Myocyte (in vitro differentiated cells): ENCODE results near the gene SLC37A1. TPM values are rescaled to one million over a fixed set of nuclear protein-coding genes. Genes with fewer than 3 reads are reported as not detected.
"Not testable (repeated sequence)": the region's sequence is repeated elsewhere in the genome, so short reads cannot be mapped to it uniquely, and the experiment has no call there.

ENCODE experiments used
- DNase-seq: peaks from one replicate; pipeline ENCODE4 v3.0.0-alpha.2; 2012; ENCODE audit warnings: low read depth
- polyA plus RNA-seq: library from polyadenylated mRNA; unstranded; fragments of >200 nt; gene quantifications from one replicate; pipeline ENCODE4 v1.2.1, GENCODE V29; 2012; ENCODE audit warnings: missing spikeins
- total RNA-seq: library from RNA; depleted of rRNA; stranded (reverse); fragments of >200 nt; gene quantifications from 2 replicates; pipeline ENCODE4 v1.2.3, GENCODE V29; 2014

Gene SLC37A1
- total RNA-seq, result not detected in 2 replicates
- polyA plus RNA-seq, result 0.03 TPM

- DNase-seq, result no peak
These were observed at the start of gene SLC37A1 for GRCh38 chr21:42513151-42513984. TSS of gene SLC37A1 (plus strand) at chr21:42513852. CDS start at chr21:42518455, 4,603 bp downstream.

GRCh38 chr21:42463861-42464515 is 49.7 kb upstream of the SLC37A1 start:
- DNase-seq, result peak; percentile 32

GRCh38 chr21:42465008-42465802 is 48.4 kb upstream of the SLC37A1 start:
- DNase-seq, result peak; percentile 30

GRCh38 chr21:42465803-42466127 is 47.9 kb upstream of the SLC37A1 start:
- no peak for DNase-seq

- DNase-seq, result no peak
These were observed 47.0 kb upstream of the SLC37A1 start for GRCh38 chr21:42466700-42467099.

GRCh38 chr21:42467140-42467983 is 46.3 kb upstream of the SLC37A1 start:
- DNase-seq, result peak; percentile 86

- no peak for DNase-seq
These were observed 45.0 kb upstream of the SLC37A1 start for GRCh38 chr21:42468491-42469131.

GRCh38 chr21:42469272-42469671 is 44.4 kb upstream of the SLC37A1 start:
- no peak for DNase-seq

GRCh38 chr21:42469726-42470125 is 43.9 kb upstream of the SLC37A1 start:
- not testable (repeated sequence) for DNase-seq

- no peak for DNase-seq
These were observed 42.4 kb upstream of the SLC37A1 start for GRCh38 chr21:42471206-42471605.

GRCh38 chr21:42471716-42472330 is 41.8 kb upstream of the SLC37A1 start:
- no peak for DNase-seq

GRCh38 chr21:42472521-42472920 is 41.1 kb upstream of the SLC37A1 start:
- no peak for DNase-seq

GRCh38 chr21:42473498-42474042 is 40.1 kb upstream of the SLC37A1 start:
- no peak for DNase-seq

GRCh38 chr21:42474043-42474831 is 39.4 kb upstream of the SLC37A1 start:
- DNase-seq, result no peak

- DNase-seq, result no peak
These were observed 38.6 kb upstream of the SLC37A1 start for GRCh38 chr21:42475036-42475435.

- no peak for DNase-seq
These were observed 37.9 kb upstream of the SLC37A1 start for GRCh38 chr21:42475526-42476387.

- DNase-seq, result no peak
These were observed 37.0 kb upstream of the SLC37A1 start for GRCh38 chr21:42476388-42477331.
